ENCODE data around the gene PLEKHA8. TPM values are rescaled to one million over a fixed set of nuclear protein-coding genes. Genes with fewer than 3 reads are reported as not detected.

The PLEKHA8 gene
- total and polyA plus RNA-seq, 2 experiments from 2014 or later, result 4.7 to 10.3 TPM

DNA sequence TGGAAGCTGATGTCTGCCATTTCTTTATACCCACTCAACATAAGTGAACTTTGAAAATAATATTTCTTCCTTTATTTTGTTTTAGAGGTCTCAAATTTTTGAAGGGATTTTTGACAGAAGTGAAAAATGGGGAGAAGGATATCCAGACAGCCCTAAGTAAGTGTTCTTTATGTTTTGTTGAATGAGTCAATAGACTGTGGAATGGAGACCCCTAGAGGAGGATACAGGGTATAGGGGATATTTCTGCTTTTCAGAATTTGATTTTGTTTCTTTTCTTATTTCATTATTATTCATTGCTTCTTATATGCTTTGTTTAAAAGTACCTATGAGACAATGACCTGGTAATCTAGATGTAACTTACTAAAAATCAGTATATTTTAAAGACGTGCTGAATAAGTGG is 34.4 kb downstream of the PLEKHA8 start:
- no peaks in the 10 kb centered on the region for H3K27me3 ChIP-seq (replicated peaks; ENCODE audit: insufficient read depth)
- no peak overlapping the region for H3K4me3 ChIP-seq
- 0 to 5% methylated on average over 1 of the region's 1 CpG for WGBS, 2 experiments (ENCODE audit: low coverage in 1 of 2, low lambda C conversion rate in 2 of 2, missing lambda C conversion rate in 2 of 2)
- H3K4me2 ChIP-seq (ENCODE audit: unreplicated experiment), result no peak overlapping the region
- H2AFZ ChIP-seq, result no peak overlapping the region
- no peaks in the 10 kb centered on the region for H3K9me2 ChIP-seq (ENCODE audit: insufficient read depth)
- in situ Hi-C loops (cut with MboI), result loop anchor here (25.0 kb wide), 1 partner anchor 300 kb away; no protein-coding TSS in a partner anchor
- H3K27ac ChIP-seq, result no peak overlapping the region
- H3F3A ChIP-seq (ENCODE audit: insufficient read depth), result peaks cover 5% of the 10 kb centered on the region
- H3K4me1 ChIP-seq (ENCODE audit: insufficient read depth), result peaks cover 1% of the 10 kb centered on the region; the same call in 1 of the 2 replicates
- TF ChIP-seq EZH2 (IDR thresholded peaks at IDR 0.05; ENCODE audit: insufficient read depth, poor library complexity, severe bottlenecking) (no peak), EZH2phosphoT487 (IDR thresholded peaks at IDR 0.05; ENCODE audit: insufficient read depth, low read depth) (no peak)
- peak; percentile 61 for DNase-seq
- H3K79me2 ChIP-seq (ENCODE audit: insufficient read depth), result no peaks in the 10 kb centered on the region
- no peaks in the 10 kb centered on the region for H4K20me1 ChIP-seq (ENCODE audit: insufficient read depth)
- no peak overlapping the region for H3K9ac ChIP-seq
- H3K9me3 ChIP-seq (ENCODE audit: low read depth), result no peaks in the 10 kb centered on the region
- H3K36me3 ChIP-seq (ENCODE audit: low read depth), result no peaks in the 10 kb centered on the region

DNA sequence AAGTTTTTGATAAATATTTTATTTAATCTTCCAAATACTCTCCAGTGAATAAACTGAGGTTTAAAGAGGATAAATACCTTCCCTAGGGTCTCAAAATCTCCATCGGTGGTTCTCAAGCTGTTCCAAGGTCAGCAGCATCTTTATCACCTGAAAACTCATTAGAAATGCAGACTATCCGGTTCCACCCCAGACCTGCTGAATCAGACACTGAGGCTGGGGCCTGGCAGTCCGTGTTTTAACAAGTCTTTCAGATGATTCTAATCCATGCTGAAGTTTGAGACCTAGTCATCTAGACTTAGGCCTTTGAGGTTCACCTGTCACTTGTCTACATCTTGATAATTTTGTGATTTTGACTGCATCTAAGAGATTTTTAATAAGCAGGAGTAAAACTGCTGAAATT is 37.5 kb downstream of the PLEKHA8 start:
- H3K27me3 ChIP-seq (replicated peaks; ENCODE audit: insufficient read depth), result no peaks in the 10 kb centered on the region
- in situ Hi-C loops (cut with MboI), result loop anchor here (25.0 kb wide), 1 partner anchor 303 kb away; no protein-coding TSS in a partner anchor
- H3K36me3 ChIP-seq (ENCODE audit: low read depth), result no peaks in the 10 kb centered on the region
- H4K20me1 ChIP-seq (ENCODE audit: insufficient read depth), result no peaks in the 10 kb centered on the region
- H3K27ac ChIP-seq, result no peak overlapping the region
- WGBS, 2 experiments (ENCODE audit: low coverage in 1 of 2, low lambda C conversion rate in 2 of 2, missing lambda C conversion rate in 2 of 2), result 90 to 95% methylated on average over 3 of the region's 3 CpGs
- H3F3A ChIP-seq (ENCODE audit: insufficient read depth), result peaks cover 23% of the 10 kb centered on the region
- TF ChIP-seq EZH2 (IDR thresholded peaks at IDR 0.05; ENCODE audit: insufficient read depth, poor library complexity, severe bottlenecking) (no peak), EZH2phosphoT487 (IDR thresholded peaks at IDR 0.05; ENCODE audit: insufficient read depth, low read depth) (no peak)
- no peak overlapping the region for H3K4me2 ChIP-seq (ENCODE audit: unreplicated experiment)
- no peak overlapping the region for H3K4me3 ChIP-seq
- H3K79me2 ChIP-seq (ENCODE audit: insufficient read depth), result no peaks in the 10 kb centered on the region
- no peak for DNase-seq
- H3K9ac ChIP-seq, result no peak overlapping the region
- H3K9me3 ChIP-seq (ENCODE audit: low read depth), result no peaks in the 10 kb centered on the region
- no peak overlapping the region for H2AFZ ChIP-seq
- no peaks in the 10 kb centered on the region for H3K9me2 ChIP-seq (ENCODE audit: insufficient read depth)
- peaks cover 17% of the 10 kb centered on the region for H3K4me1 ChIP-seq (ENCODE audit: insufficient read depth)

DNA sequence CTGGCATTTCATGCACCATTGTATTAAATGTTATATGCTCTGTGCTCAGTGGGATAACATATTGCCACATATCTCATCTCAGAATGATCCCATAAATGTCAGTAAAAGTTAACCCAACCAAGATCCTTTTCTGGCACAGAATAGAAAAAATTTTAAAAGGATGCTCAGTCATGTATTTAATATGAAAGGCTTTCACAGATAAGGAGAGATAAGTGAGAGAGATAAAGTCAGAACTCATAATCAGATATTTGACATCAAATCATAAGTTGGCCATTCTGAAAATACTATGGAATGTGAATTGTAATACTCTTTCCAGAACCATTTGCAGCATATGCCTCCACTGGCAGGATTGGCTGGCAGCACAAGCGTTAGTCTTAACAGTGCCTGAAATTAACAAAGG is 38.5 kb downstream of the PLEKHA8 start:
- Histone ChIP-seq H3K36me3 (ENCODE audit: low read depth) (no peaks in the 10 kb centered on the region), H3K9ac (no peak overlapping the region), H4K20me1 (ENCODE audit: insufficient read depth) (no peaks in the 10 kb centered on the region), H3K4me2 (ENCODE audit: unreplicated experiment) (no peak overlapping the region), H2AFZ (no peak overlapping the region), H3K9me2 (ENCODE audit: insufficient read depth) (no peaks in the 10 kb centered on the region), H3K79me2 (ENCODE audit: insufficient read depth) (no peaks in the 10 kb centered on the region), H3K27me3 (replicated peaks; ENCODE audit: insufficient read depth) (no peaks in the 10 kb centered on the region), H3K4me3 (no peak overlapping the region), H3K4me1 (ENCODE audit: insufficient read depth) (peaks cover 17% of the 10 kb centered on the region), H3F3A (ENCODE audit: insufficient read depth) (peaks cover 23% of the 10 kb centered on the region), H3K9me3 (ENCODE audit: low read depth) (no peaks in the 10 kb centered on the region), H3K27ac (no peak overlapping the region)
- WGBS, 2 experiments (ENCODE audit: low coverage in 1 of 2, low lambda C conversion rate in 2 of 2, missing lambda C conversion rate in 2 of 2), result 94 to 97% methylated on average over 1 of the region's 1 CpG
- TF ChIP-seq EZH2phosphoT487 (IDR thresholded peaks at IDR 0.05; ENCODE audit: insufficient read depth, low read depth) (no peak), EZH2 (IDR thresholded peaks at IDR 0.05; ENCODE audit: insufficient read depth, poor library complexity, severe bottlenecking) (no peak)
- DNase-seq, result no peak
- in situ Hi-C loops (cut with MboI), result loop anchor here (25.0 kb wide), 1 partner anchor 304 kb away; no protein-coding TSS in a partner anchor

DNA sequence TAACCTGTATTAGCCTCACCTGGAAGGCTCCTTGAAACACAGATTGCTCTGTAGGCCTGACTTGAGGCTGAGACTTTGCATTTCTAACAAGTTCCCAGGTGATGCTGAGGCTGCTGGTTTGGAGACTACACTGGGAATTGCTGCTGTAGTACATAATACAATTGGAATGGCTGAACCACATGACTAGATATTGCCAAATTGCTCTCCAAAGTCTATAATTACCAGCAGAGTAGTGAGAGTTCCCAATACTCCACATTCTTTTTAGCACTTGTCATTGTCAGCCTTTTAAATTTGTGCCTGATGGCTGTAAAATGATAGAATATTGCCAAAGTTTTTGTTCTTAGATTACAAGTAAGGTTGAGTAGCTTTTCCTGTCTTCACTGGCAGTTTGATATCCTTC is 39.9 kb downstream of the PLEKHA8 start:
- H3K4me2 ChIP-seq (ENCODE audit: unreplicated experiment), result peak overlapping the region; percentile 56
- H3K36me3 ChIP-seq (ENCODE audit: low read depth), result no peaks in the 10 kb centered on the region

More for the DNA sequence above, 39.9 kb downstream of the PLEKHA8 start:
- Histone ChIP-seq H3K4me1 (ENCODE audit: insufficient read depth) (peaks cover 17% of the 10 kb centered on the region), H3F3A (ENCODE audit: insufficient read depth) (peaks cover 23% of the 10 kb centered on the region), H3K9ac (no peak overlapping the region), H3K4me3 (no peak overlapping the region), H2AFZ (no peak overlapping the region), H4K20me1 (ENCODE audit: insufficient read depth) (no peaks in the 10 kb centered on the region), H3K9me2 (ENCODE audit: insufficient read depth) (no peaks in the 10 kb centered on the region), H3K9me3 (ENCODE audit: low read depth) (no peaks in the 10 kb centered on the region), H3K27ac (peak overlapping the region; percentile 35), H3K27me3 (replicated peaks; ENCODE audit: insufficient read depth) (no peaks in the 10 kb centered on the region), H3K79me2 (ENCODE audit: insufficient read depth) (no peaks in the 10 kb centered on the region)
- in situ Hi-C loops (cut with MboI), result loop anchor here (25.0 kb wide), 1 partner anchor 306 kb away; no protein-coding TSS in a partner anchor
- TF ChIP-seq EZH2 (IDR thresholded peaks at IDR 0.05; ENCODE audit: insufficient read depth, poor library complexity, severe bottlenecking), result no peak
- TF ChIP-seq EZH2phosphoT487 (IDR thresholded peaks at IDR 0.05; ENCODE audit: insufficient read depth, low read depth), result no peak
- DNase-seq, result peak; percentile 92
